Loucy (cell line): Measurements from ENCODE around the gene APLNR.

Experiments used
- CTCF ChIP-seq: fragments of 200-600 bp; sonication (generic); conservative IDR thresholded peaks from 2 replicates; pipeline ENCODE4 v1.5.1; 2014; ENCODE audit warnings: mild to moderate bottlenecking, antibody characterized with exemption, low read length
- EZH2phosphoT487 ChIP-seq: fragments of 200-600 bp; IDR thresholded peaks from 2 replicates; pipeline ENCODE4 v1.6.1; 2018; ENCODE audit warnings: antibody characterized with exemption, mild to moderate bottlenecking, moderate library complexity, borderline replicate concordance

- TF ChIP-seq CTCF (no peak), EZH2phosphoT487 (no peak)
These were observed 40.1 kb upstream of the APLNR start for GRCh38 chr11:57276971-57277675.
